ENCODE results near the gene FH. TPM values are rescaled to one million over a fixed set of nuclear protein-coding genes. Genes with fewer than 3 reads are reported as not detected.

FH gene
- polyA plus RNA-seq, 10 donors: 64.1 to 86.4 (median 75.0) TPM

DNA sequence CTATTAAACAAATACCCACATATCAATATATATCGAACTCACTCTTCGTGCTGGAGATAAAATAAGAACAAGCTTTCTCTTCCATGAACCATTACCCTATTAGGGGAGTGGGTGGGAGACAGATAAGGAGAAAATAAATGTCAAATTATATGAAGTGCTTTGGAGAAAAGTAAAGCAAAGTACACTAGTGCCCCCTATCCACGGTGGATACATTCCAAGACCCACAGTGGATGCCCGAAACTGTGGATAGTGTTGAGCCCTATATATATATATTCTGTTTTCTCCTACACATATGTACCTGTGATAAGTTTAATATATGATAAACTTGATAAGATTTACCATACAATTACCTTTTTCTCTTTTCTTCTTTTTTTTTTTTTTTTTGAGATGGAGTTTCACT, 54.6 kb downstream of the FH start:
- DNase-seq: no peak

GRCh38 chr1:241462391-241462790, 57.2 kb downstream of the FH start:
- no peak for DNase-seq

- DNase-seq: no peak
Observed at GRCh38 chr1:241460098-241460873, 59.3 kb downstream of the FH start.

- DNase-seq: no peak
Observed at GRCh38 chr1:241459186-241459802, 60.3 kb downstream of the FH start.

GRCh38 chr1:241457421-241457820, 62.1 kb downstream of the FH start:
- no peak for DNase-seq

- DNase-seq: no peak
Observed at GRCh38 chr1:241456743-241457142, 62.8 kb downstream of the FH start.

DNA sequence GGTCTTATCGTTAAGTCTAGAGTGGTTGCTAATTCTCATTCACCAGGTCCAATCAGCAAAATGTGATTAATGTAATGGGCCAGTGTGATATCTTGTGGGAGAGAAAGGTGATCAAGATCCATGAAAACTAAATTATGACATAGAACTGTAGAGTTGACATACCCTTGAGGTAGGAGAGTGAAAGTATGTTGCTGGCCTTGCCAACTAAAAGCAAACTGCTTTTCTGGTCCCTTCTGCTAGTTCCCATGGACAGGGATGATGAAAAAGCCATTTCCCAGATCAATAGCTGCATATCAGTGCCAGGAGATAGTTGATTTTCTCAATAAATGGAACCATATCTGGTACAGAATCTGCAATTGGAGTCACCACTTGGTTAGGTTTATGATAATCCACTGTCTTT, 65.8 kb downstream of the FH start:
- no peak for DNase-seq

DNA sequence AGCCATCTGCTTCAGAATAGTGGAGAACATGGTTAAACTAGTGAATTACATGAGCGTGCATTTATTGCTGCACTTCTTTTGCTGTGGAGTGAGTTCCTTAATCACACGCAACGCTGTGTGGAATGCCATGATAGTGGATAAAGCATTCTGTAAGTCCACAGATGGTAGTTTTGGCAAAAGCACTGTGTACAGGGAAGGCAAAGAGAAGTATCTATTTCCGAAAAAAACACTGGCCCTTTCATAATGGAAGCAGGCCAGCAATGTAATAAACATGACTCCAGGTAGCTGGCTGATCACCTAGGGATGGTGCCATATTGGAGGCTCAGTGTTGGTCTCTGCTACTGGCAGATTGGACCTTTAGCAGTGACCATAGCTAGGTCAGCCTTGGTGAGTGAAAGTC, 67.6 kb downstream of the FH start:
- no peak for DNase-seq

Other genes starting within 250 kb of the FH start
- gene RGS7, start 162.6 kb downstream of the FH start, polyA plus RNA-seq (ENCODE audit: insufficient read length in 10 of 10): under 1 TPM in 2 of 10 donors, not detected in 8; 0.05 to 0.20 TPM
- gene KMO, start 12.6 kb upstream of the FH start, polyA plus RNA-seq (ENCODE audit: insufficient read length in 10 of 10): under 1 TPM; 0.07 to 0.43 (median 0.26) TPM
- 10 to 100 TPM; 10.1 to 18.9 (median 13.2) TPM for gene CHML, start 120.6 kb upstream of the FH start, polyA plus RNA-seq (ENCODE audit: insufficient read length in 10 of 10)
- 10 to 100 TPM; 15.8 to 27.9 (median 18.6) TPM for gene OPN3, start 120.6 kb upstream of the FH start, polyA plus RNA-seq (ENCODE audit: insufficient read length in 10 of 10)
- under 1 TPM in 8 of 10 donors, not detected in 2; 0.08 to 0.66 (median 0.27) TPM for gene WDR64, start 132.5 kb upstream of the FH start, polyA plus RNA-seq (ENCODE audit: insufficient read length in 10 of 10)

All from muscle of back (tissue), 11 donors.